GM10266 (cell line): ENCODE results near the gene A1BG.

ENCODE experiments used
- DNase-seq: peaks from one replicate; pipeline ENCODE4 v3.0.0; 2012; ENCODE audit errors: extremely low spot score
- CTCF ChIP-seq: IDR thresholded peaks from 2 replicates; pipeline ENCODE4 v1.5.1; 2012; ENCODE audit warnings: mild to moderate bottlenecking, low read depth; ENCODE audit not compliant: control insufficient read depth, insufficient read depth; ENCODE audit errors: missing control alignments

Gene A1BG

DNA sequence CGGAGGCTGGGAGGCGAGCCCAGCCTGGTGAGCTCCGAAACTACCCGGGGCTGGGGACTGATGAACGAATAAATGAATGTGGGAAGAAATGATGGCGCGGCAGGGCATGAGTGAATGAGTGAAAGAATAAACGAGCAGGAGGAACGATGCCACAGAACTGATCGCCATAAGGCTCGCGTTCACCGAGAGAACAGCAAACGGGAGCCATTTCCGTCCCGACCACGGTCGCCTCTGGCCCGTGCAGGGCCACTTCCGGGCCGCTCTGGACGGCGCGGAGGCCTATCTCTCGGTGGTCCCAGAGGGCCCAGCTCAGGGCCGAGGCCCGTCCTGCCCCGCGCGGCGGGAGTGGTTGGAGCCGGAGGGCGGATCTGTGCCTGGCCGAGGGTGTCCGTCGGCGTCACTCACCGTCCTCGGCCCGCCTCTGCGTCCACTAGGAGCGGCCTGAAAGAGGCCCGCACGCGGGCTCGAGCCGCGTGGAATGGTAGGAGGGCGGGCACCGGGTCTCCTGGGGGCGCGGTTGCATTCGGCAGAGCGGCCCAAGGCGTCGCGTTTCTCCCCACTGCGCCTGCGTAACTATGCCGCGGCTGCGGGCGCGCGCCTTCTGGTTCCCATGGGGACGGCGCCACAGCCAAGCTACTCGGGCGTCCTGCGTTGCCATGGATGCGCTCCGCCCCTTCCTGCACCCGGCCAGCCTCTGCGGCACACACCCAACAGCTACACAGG is 9.1 kb upstream of the A1BG start, which contains the start of gene ZNF497:
Gene ZNF497, minus strand, starts transcription at position 480 of the 723 bp plus-strand sequence. CDS start 5,116 bp downstream, outside the sequence.
- TF ChIP-seq CTCF = peak; percentile 6
- peak; percentile 100 for DNase-seq

GRCh38 chr19:58361900-58362271 is 8.6 kb upstream of the A1BG start:
- peak; percentile 75 for DNase-seq

GRCh38 chr19:58357481-58358145 is 4.3 kb upstream of the A1BG start:
- TF ChIP-seq CTCF = no peak
- DNase-seq = no peak

More at GRCh38 chr19:58361900-58362271, 8.6 kb upstream of the A1BG start:
- no peak for TF ChIP-seq CTCF

- no peak for DNase-seq
- no peak for TF ChIP-seq CTCF
Observed at GRCh38 chr19:58356766-58357480, 3.6 kb upstream of the A1BG start.

DNA sequence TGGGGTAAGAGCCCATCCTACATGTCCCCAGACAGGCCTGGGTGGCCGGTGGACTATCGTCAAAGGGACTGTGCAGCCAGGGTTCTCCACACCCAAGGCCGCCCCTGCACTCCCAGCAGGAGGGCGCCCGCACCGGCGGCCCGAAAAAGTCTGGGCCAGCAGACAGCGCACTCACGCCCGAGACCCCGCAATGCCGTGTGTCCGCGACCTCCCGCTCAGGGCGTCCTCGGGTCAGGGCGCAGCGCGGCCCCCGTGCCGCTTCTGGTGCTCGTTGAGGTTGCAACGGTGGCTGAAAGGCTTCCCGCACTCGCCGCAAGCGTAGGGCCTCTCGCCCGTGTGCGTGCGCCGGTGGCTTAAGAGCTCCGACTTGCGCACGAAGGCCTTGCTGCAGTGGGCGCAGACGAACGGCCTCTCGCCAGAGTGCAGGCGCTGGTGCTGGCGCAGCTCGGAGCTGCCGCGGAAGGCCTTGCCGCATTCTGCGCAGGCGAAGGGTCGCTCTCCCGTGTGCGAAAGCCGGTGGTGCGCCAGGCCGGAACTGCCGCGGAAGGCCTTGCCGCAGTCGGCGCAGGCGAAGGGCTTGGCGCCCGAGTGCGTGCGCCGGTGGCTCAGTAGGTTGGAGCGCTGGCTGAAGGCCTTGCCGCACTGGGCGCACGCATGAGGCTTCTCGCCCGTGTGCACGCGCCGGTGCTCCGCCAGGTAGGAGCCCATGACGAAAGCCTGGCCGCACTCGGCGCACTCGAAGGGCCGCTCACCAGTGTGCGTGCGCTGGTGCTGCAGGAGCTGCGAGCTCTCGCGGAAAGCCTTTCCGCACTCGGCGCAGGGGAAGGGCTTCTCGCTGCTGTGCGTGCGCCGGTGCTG is 2.8 kb upstream of the A1BG start:
- DNase-seq = peak; percentile 42
- no peak for TF ChIP-seq CTCF

GRCh38 chr19:58355215-58355796 is 2.0 kb upstream of the A1BG start:
- no peak for TF ChIP-seq CTCF
- no peak for DNase-seq
